ENCODE results near the gene SERINC2.
"Not testable (repeated sequence)": the region's sequence is repeated elsewhere in the genome, so short reads cannot be mapped to it uniquely, and the experiment has no call there.

SERINC2 gene

GRCh38 chr1:31373897-31374486 is 39.0 kb upstream of the SERINC2 start:
- peaks cover 19% of the 10 kb centered on the region; the same call in 1 of the 2 replicates for H3K4me1 ChIP-seq (ENCODE audit: insufficient read depth, low read length)
- H3K36me3 ChIP-seq (ENCODE audit: insufficient read depth, low read depth, low read length) = no peaks in the 10 kb centered on the region
- H3K9me3 ChIP-seq (ENCODE audit: insufficient read depth, low read depth, low read length) = no peaks in the 10 kb centered on the region
- H3K27ac ChIP-seq (ENCODE audit: low read length) = no peak overlapping the region
- peak overlapping the region; percentile 69; the same call in 1 of the 2 replicates for H3K9ac ChIP-seq (ENCODE audit: low read depth, low read length)
- no peaks in the 10 kb centered on the region for H3K27me3 ChIP-seq (ENCODE audit: insufficient read depth, low read length)
- peak overlapping the region; percentile 56; the same call in 1 of the 2 replicates for H3K4me3 ChIP-seq (ENCODE audit: low read length)

GRCh38 chr1:31374511-31375196 is 38.4 kb upstream of the SERINC2 start:
- Histone ChIP-seq H3K27ac (ENCODE audit: low read length) (no peak overlapping the region), H3K4me1 (ENCODE audit: insufficient read depth, low read length) (peaks cover 19% of the 10 kb centered on the region; the same call in 1 of the 2 replicates), H3K36me3 (ENCODE audit: insufficient read depth, low read depth, low read length) (no peaks in the 10 kb centered on the region), H3K4me3 (ENCODE audit: low read length) (no peak overlapping the region), H3K27me3 (ENCODE audit: insufficient read depth, low read length) (no peaks in the 10 kb centered on the region), H3K9me3 (ENCODE audit: insufficient read depth, low read depth, low read length) (no peaks in the 10 kb centered on the region), H3K9ac (ENCODE audit: low read depth, low read length) (no peak overlapping the region; the same call in 1 of the 2 replicates)

- H3K9ac ChIP-seq (ENCODE audit: low read depth, low read length) = peak overlapping the region; percentile 21; the same call in 1 of the 2 replicates
- no peak overlapping the region for H3K4me3 ChIP-seq (ENCODE audit: low read length)
- H3K36me3 ChIP-seq (ENCODE audit: insufficient read depth, low read depth, low read length) = no peaks in the 10 kb centered on the region
- H3K27me3 ChIP-seq (ENCODE audit: insufficient read depth, low read length) = no peaks in the 10 kb centered on the region
- H3K9me3 ChIP-seq (ENCODE audit: insufficient read depth, low read depth, low read length) = no peaks in the 10 kb centered on the region
- peaks cover 19% of the 10 kb centered on the region; the same call in 1 of the 2 replicates for H3K4me1 ChIP-seq (ENCODE audit: insufficient read depth, low read length)
- H3K27ac ChIP-seq (ENCODE audit: low read length) = no peak overlapping the region
Observed at GRCh38 chr1:31376375-31377134, 36.5 kb upstream of the SERINC2 start.

DNA sequence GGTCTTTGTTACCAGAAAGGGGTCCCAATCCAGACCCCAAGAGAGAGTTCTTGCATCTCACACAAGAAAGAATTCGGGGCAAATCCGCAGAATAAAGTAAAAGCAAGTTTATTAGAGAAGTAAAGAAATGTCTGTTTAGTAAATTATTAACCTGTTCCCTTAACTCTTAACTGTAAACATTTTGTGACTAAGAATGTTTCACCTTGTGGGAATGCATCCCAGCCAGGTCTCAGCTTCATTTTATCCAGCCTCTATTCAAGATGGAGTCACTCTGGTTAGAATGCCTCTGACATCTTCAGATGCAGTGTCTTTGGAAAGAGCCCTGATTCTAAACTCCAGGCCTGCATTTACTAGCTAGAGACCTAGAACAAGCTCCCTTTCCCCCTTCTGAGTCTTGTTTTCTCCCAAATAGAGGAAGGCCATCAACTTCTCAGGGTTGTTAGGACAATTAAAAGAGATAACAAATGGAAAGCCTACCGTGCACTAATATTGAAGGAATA is 35.6 kb upstream of the SERINC2 start:
- no peak overlapping the region for H3K4me3 ChIP-seq (ENCODE audit: low read length)
- H3K9ac ChIP-seq (ENCODE audit: low read depth, low read length) = no peak overlapping the region
- no peak overlapping the region for H3K27ac ChIP-seq (ENCODE audit: low read length)
- H3K36me3 ChIP-seq (ENCODE audit: insufficient read depth, low read depth, low read length) = no peaks in the 10 kb centered on the region
- no peaks in the 10 kb centered on the region for H3K9me3 ChIP-seq (ENCODE audit: insufficient read depth, low read depth, low read length)
- H3K27me3 ChIP-seq (ENCODE audit: insufficient read depth, low read length) = no peaks in the 10 kb centered on the region
- peaks cover 12% of the 10 kb centered on the region; the same call in 1 of the 2 replicates for H3K4me1 ChIP-seq (ENCODE audit: insufficient read depth, low read length)

- no peak overlapping the region for H3K4me3 ChIP-seq (ENCODE audit: low read length)
- no peak overlapping the region for H3K9ac ChIP-seq (ENCODE audit: low read depth, low read length)
- no peak overlapping the region for H3K27ac ChIP-seq (ENCODE audit: low read length)
- H3K9me3 ChIP-seq (ENCODE audit: insufficient read depth, low read depth, low read length) = no peaks in the 10 kb centered on the region
- H3K36me3 ChIP-seq (ENCODE audit: insufficient read depth, low read depth, low read length) = no peaks in the 10 kb centered on the region
- peaks cover 10% of the 10 kb centered on the region; the same call in 1 of the 2 replicates for H3K4me1 ChIP-seq (ENCODE audit: insufficient read depth, low read length)
- no peaks in the 10 kb centered on the region for H3K27me3 ChIP-seq (ENCODE audit: insufficient read depth, low read length)
Observed at GRCh38 chr1:31378001-31378400, 35.0 kb upstream of the SERINC2 start.

- Histone ChIP-seq H3K9me3 (ENCODE audit: insufficient read depth, low read depth, low read length) (no peaks in the 10 kb centered on the region), H3K9ac (ENCODE audit: low read depth, low read length) (no peak overlapping the region), H3K4me3 (ENCODE audit: low read length) (no peak overlapping the region), H3K27ac (ENCODE audit: low read length) (no peak overlapping the region), H3K36me3 (ENCODE audit: insufficient read depth, low read depth, low read length) (no peaks in the 10 kb centered on the region), H3K27me3 (ENCODE audit: insufficient read depth, low read length) (no peaks in the 10 kb centered on the region), H3K4me1 (ENCODE audit: insufficient read depth, low read length) (peaks cover 6% of the 10 kb centered on the region; the same call in 1 of the 2 replicates)
Observed at GRCh38 chr1:31380181-31380580, 32.8 kb upstream of the SERINC2 start.

DNA sequence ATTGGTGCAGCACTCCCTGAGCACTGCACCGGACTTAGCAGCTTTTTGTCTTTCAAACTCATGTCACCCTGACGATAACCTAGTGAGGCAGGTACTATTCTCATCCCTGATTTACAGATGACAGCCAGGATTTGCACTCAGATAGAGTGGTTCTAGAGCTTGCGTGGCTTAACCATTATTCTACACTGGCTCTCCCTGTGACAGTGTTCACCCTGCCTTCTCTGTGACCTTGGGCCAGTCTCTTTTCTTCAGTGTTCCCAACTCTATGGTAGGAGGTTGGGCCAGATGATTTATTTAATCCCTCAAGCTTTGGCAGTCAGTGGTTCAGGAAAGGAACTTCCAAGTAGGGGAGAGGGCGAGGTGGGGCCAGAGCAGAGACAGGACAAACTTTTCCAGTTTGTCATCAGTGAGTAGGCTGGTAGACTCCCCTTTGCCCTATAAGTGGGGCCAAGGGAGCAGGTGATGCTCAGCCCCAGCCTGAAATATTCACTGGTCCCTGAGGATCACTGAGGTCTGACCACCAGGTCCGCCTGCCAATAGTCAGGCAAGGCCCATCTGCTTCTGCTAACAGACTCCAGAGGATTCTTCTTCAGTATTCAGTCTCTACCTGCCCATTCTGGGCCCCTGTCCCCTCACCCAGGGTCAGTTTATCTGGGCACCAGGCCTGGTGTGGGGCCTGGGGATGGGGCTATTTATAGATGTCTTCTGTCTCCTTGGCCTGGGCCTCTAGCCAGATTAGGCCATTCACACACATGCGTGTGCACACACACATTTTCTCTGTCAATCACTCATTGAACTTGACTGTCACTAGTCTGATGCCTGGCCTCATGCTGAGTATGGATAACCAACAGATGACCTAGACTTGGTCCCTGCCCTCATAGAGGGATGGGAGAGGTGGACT is 31.4 kb upstream of the SERINC2 start:
- Histone ChIP-seq H3K27ac (ENCODE audit: low read length) (no peak overlapping the region), H3K9ac (ENCODE audit: low read depth, low read length) (no peak overlapping the region), H3K9me3 (ENCODE audit: insufficient read depth, low read depth, low read length) (no peaks in the 10 kb centered on the region), H3K4me1 (ENCODE audit: insufficient read depth, low read length) (peaks cover under 1% of the 10 kb centered on the region; the same call in 1 of the 2 replicates), H3K36me3 (ENCODE audit: insufficient read depth, low read depth, low read length) (no peaks in the 10 kb centered on the region), H3K27me3 (ENCODE audit: insufficient read depth, low read length) (no peaks in the 10 kb centered on the region), H3K4me3 (ENCODE audit: low read length) (no peak overlapping the region)

DNA sequence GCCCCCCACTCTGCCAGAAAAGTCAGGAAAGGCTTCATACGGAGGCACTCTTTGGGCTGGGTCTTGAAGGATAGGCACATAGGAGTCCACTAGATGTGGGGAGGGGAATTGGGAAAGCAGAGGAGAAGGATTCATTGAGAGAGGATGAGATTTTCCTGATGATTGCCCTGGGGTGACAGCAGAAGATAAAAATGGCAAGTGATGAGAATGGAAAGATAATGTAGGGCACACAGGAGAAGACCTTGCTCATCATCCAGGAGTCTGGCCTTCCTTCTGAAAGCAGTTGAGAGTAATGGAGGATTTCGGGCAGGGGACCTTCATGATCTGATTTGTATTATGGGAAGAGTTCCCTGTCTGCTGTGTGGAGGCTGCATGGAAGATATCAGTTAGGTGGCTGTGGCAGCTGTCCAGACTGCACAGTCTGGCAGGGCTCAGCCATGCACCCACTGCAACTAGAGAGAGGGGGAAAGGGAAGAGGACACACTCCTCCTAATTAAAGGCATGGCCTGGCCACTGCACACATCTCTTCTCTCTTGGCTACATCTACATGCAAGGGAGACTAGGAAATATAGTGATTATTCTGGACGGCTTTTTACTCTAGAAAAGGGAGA is 30.5 kb upstream of the SERINC2 start:
- Histone ChIP-seq H3K4me1 (ENCODE audit: insufficient read depth, low read length) (no peaks in the 10 kb centered on the region), H3K9me3 (ENCODE audit: insufficient read depth, low read depth, low read length) (no peaks in the 10 kb centered on the region), H3K4me3 (ENCODE audit: low read length) (no peak overlapping the region), H3K27ac (ENCODE audit: low read length) (no peak overlapping the region), H3K9ac (ENCODE audit: low read depth, low read length) (no peak overlapping the region), H3K27me3 (ENCODE audit: insufficient read depth, low read length) (no peaks in the 10 kb centered on the region), H3K36me3 (ENCODE audit: insufficient read depth, low read depth, low read length) (no peaks in the 10 kb centered on the region)

- H3K9ac ChIP-seq (ENCODE audit: low read depth, low read length) = no peak overlapping the region
- no peak overlapping the region for H3K27ac ChIP-seq (ENCODE audit: low read length)
- H3K27me3 ChIP-seq (ENCODE audit: insufficient read depth, low read length) = no peaks in the 10 kb centered on the region
- H3K9me3 ChIP-seq (ENCODE audit: insufficient read depth, low read depth, low read length) = no peaks in the 10 kb centered on the region
- no peak overlapping the region for H3K4me3 ChIP-seq (ENCODE audit: low read length)
- no peaks in the 10 kb centered on the region for H3K36me3 ChIP-seq (ENCODE audit: insufficient read depth, low read depth, low read length)
- no peaks in the 10 kb centered on the region for H3K4me1 ChIP-seq (ENCODE audit: insufficient read depth, low read length)
Observed at GRCh38 chr1:31383967-31384366, 29.0 kb upstream of the SERINC2 start.

DNA sequence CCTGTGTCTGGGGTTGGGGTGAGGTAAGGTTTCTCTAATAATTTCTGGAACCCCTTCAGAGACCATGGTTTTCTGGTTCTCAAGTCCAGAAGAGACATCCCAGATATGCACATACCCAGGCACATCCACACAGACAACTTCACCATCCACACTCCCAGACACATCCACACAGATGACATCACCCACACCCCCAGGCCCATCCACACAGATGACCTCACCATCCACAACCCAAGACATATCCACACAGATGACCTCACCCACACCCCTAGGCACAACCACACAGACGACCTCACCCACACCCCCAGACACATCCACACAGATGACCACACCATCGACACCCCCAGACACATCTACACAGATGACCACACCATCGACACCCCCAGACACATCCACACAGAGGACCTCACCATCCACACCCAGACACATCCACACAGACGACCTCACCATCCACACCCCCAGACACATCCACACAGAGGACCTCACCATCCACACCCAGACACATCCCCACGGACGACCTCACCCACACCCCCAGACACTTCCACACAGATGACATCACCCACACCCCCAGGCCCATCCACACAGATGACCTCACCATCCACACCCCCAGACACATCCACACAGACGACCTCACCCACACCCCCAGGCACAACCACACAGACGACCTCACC is 26.3 kb upstream of the SERINC2 start:
- not testable (repeated sequence) for H3K27me3 ChIP-seq (ENCODE audit: insufficient read depth, low read length); H3K27ac ChIP-seq (ENCODE audit: low read length); H3K36me3 ChIP-seq (ENCODE audit: insufficient read depth, low read depth, low read length); H3K4me1 ChIP-seq (ENCODE audit: insufficient read depth, low read length); H3K9ac ChIP-seq (ENCODE audit: low read depth, low read length); H3K9me3 ChIP-seq (ENCODE audit: insufficient read depth, low read depth, low read length); H3K4me3 ChIP-seq (ENCODE audit: low read length)
